HCT116 (cell line): ENCODE data around the gene TIGD2. TPM values are rescaled to one million over a fixed set of nuclear protein-coding genes. Genes with fewer than 3 reads are reported as not detected.

Source experiments
- ATAC-seq: fragments of 200-7000 bp; cut with Tn5 transposase; 2 replicates; pipeline ENCODE4 v1.9.1; 2020; ENCODE audit warnings: mild to moderate bottlenecking, moderate library complexity
- BruUV-seq: library from RNA; stranded (reverse); fragments of 400-500 nt; replicated peaks from 2 replicates; lab custom pipeline; 2021; lab: Mats Ljungman, UMichigan
- CTCF ChIA-PET: fragments of 300-600 bp; sonication (Branson Sonifier 250); formaldehyde crosslinking; loops from one replicate; lab custom pipeline; 2021; ENCODE audit warnings: antibody characterized with exemption; lab: Charles Lee
- POLR2A ChIA-PET: fragments of 300-600, 350-600 bp; sonication (Branson Sonifier 250); formaldehyde crosslinking; loops from one replicate; lab custom pipeline; 2021; ENCODE audit warnings: antibody characterized with exemption; lab: Charles Lee
- RAD21 ChIA-PET, 2 experiments: fragments of 300-600 bp; sonication (Branson Sonifier 250); formaldehyde crosslinking; loops; one replicate each; lab custom pipeline; 2023; ENCODE audit warnings: low total read pairs in 2 of 2; ENCODE audit not compliant: uncharacterized antibody in 2 of 2, unreplicated experiment in 2 of 2, low non-redundant PET in 1 of 2; lab: Charles Lee
- DNase-seq: peaks from one replicate; pipeline ENCODE4 v3.0.0-alpha.2; 2010; ENCODE audit warnings: low read depth, low spot score
- H2AFZ ChIP-seq: fragments of 200-600 bp; shearing (Covaris generic), sonication (generic); 2 replicates; pipeline ENCODE4 v1.6.1; 2017; ENCODE audit warnings: low read depth, mixed run types, mixed read lengths, antibody characterized with exemption, low read length; ENCODE audit not compliant: poor library complexity, severe bottlenecking
- H3K27ac ChIP-seq: 2 replicates; pipeline ENCODE4 v1.5.1; 2012; ENCODE audit warnings: low read depth, low read length
- H3K27me3 ChIP-seq: fragments of 200-600 bp; sonication (generic); 2 replicates; pipeline ENCODE4 v1.6.1; 2016; ENCODE audit warnings: mixed run types, low read length, mixed read lengths; ENCODE audit not compliant: insufficient read depth
- H3K36me3 ChIP-seq, 2 experiments: fragments of 200-500 bp in 1 of 2; fragments of 200-600 bp in 1 of 2; sonication (Bioruptor generic) in 1 of 2; sonication (generic) in 1 of 2; 2 replicates each; pipeline versions ENCODE4 v1.5.1 to v1.6.1; 2014 to 2016; ENCODE audit warnings: low read length in 2 of 2, inconsistent platforms in 1 of 2, mixed read lengths in 1 of 2, mixed run types in 1 of 2; ENCODE audit not compliant: insufficient read depth in 2 of 2, control insufficient read depth in 1 of 2
- H3K4me1 ChIP-seq, 2 experiments: fragments of 200-600 bp in 1 of 2; sonication (generic) in 1 of 2; 2 replicates each; pipeline versions ENCODE4 v1.5.1 to v1.6.1; 2012 to 2017; ENCODE audit warnings: low read length in 2 of 2, inconsistent platforms in 1 of 2, mild to moderate bottlenecking in 1 of 2, mixed read lengths in 1 of 2, mixed run types in 1 of 2, moderate library complexity in 1 of 2; ENCODE audit not compliant: insufficient read depth in 2 of 2, control insufficient read depth in 1 of 2
- H3K4me2 ChIP-seq: fragments of 200-600 bp; sonication (generic); 2 replicates; pipeline ENCODE4 v1.6.1; 2017; ENCODE audit warnings: mixed run types, low read length, mixed read lengths
- H3K4me3 ChIP-seq, 2 experiments: fragments of 200-600 bp in 1 of 2; sonication (generic) in 1 of 2; replicated peaks in 1 of 2; 2 replicates each; pipeline ENCODE4 v1.5.1; 2011 to 2016; ENCODE audit warnings: low read length in 2 of 2, control low read depth in 1 of 2, low read depth in 1 of 2, mild to moderate bottlenecking in 1 of 2, mixed read lengths in 1 of 2, mixed run types in 1 of 2
- H3K79me2 ChIP-seq: fragments of 200-600 bp; sonication (generic); 2 replicates; pipeline ENCODE4 v1.6.1; 2017; ENCODE audit warnings: mild to moderate bottlenecking, mixed run types, low read length, moderate library complexity, mixed read lengths; ENCODE audit not compliant: insufficient read depth
- H3K9ac ChIP-seq: fragments of 200-600 bp; sonication (generic); 2 replicates; pipeline ENCODE4 v1.6.1; 2016; ENCODE audit warnings: low read length, mixed read lengths
- H3K9me2 ChIP-seq: fragments of 200-600 bp; sonication (generic), shearing (Covaris generic); 2 replicates; pipeline ENCODE4 v1.6.1; 2017; ENCODE audit warnings: mixed run types, mild to moderate bottlenecking, moderate library complexity; ENCODE audit not compliant: insufficient read depth
- H3K9me3 ChIP-seq, 2 experiments: fragments of 200-500 bp in 1 of 2; fragments of 200-600 bp in 1 of 2; sonication (Bioruptor generic) in 1 of 2; sonication (generic) in 1 of 2; 2 replicates each; pipeline ENCODE4 v1.6.1; 2014 to 2017; ENCODE audit warnings: low read length in 2 of 2, mixed read lengths in 2 of 2, inconsistent platforms in 1 of 2, low read depth in 1 of 2, mild to moderate bottlenecking in 1 of 2, mixed run types in 1 of 2, moderate library complexity in 1 of 2; ENCODE audit not compliant: control insufficient read depth in 1 of 2, insufficient read depth in 1 of 2
- H4K20me1 ChIP-seq: fragments of 200-600 bp; sonication (generic), shearing (Covaris generic); 2 replicates; pipeline ENCODE4 v1.6.1; 2017; ENCODE audit warnings: mixed run types, mild to moderate bottlenecking, moderate library complexity; ENCODE audit not compliant: insufficient read depth
- CBX3 ChIP-seq: IDR thresholded peaks from 2 replicates; pipeline ENCODE4 v1.6.1; 2012; ENCODE audit warnings: low read depth
- CTCF ChIP-seq, 3 experiments: fragments of 200-600 bp in 1 of 3; sonication (generic) in 1 of 3; IDR thresholded peaks in 2 of 3; conservative IDR thresholded peaks in 1 of 3; 2 replicates each; pipeline ENCODE4 v1.5.1; 2012 to 2017; ENCODE audit warnings: low read depth in 2 of 3, low read length in 2 of 3, antibody characterized with exemption in 1 of 3, borderline replicate concordance in 1 of 3, control low read depth in 1 of 3, mild to moderate bottlenecking in 1 of 3, mixed read lengths in 1 of 3, mixed run types in 1 of 3, moderate library complexity in 1 of 3; ENCODE audit not compliant: insufficient read depth in 1 of 3
- EGR1 ChIP-seq: IDR thresholded peaks from 2 replicates; pipeline ENCODE4 v1.6.1; 2012; ENCODE audit warnings: low read depth
- ELF1 ChIP-seq: IDR thresholded peaks from 2 replicates; pipeline ENCODE4 v1.6.1; 2012; ENCODE audit warnings: low read depth, borderline replicate concordance
- EZH2 ChIP-seq: fragments of 200-600 bp; sonication (generic); IDR thresholded peaks from 2 replicates; pipeline ENCODE4 v1.6.1; 2017; ENCODE audit warnings: antibody characterized with exemption, mixed run types
- FOSL1 ChIP-seq: IDR thresholded peaks from 2 replicates; pipeline ENCODE4 v1.6.1; 2012; ENCODE audit warnings: low read depth
- JUND ChIP-seq: IDR thresholded peaks from 2 replicates; pipeline ENCODE4 v1.6.1; 2012
- POLR2A ChIP-seq: IDR thresholded peaks from 2 replicates; pipeline ENCODE4 v1.7.0; 2011; ENCODE audit warnings: borderline replicate concordance; ENCODE audit not compliant: insufficient read depth, insufficient read length; ENCODE audit errors: extremely low read depth
- SP1 ChIP-seq: IDR thresholded peaks from 2 replicates; pipeline ENCODE4 v1.6.1; 2012; ENCODE audit warnings: low read depth
- TCF7L2 ChIP-seq: IDR thresholded peaks from 2 replicates; pipeline ENCODE4 v1.7.0; 2011; ENCODE audit warnings: borderline replicate concordance, inconsistent platforms; ENCODE audit not compliant: insufficient read depth, insufficient read length; ENCODE audit errors: extremely low read depth
- YY1 ChIP-seq: IDR thresholded peaks from 2 replicates; pipeline ENCODE4 v1.6.1; 2011; ENCODE audit warnings: low read length, low read depth, moderate library complexity, mild to moderate bottlenecking; ENCODE audit not compliant: insufficient replicate concordance; ENCODE audit errors: extremely low read depth
- ZFX ChIP-seq: fragments of 450-650 bp; IDR thresholded peaks from 2 replicates; pipeline ENCODE4 v1.6.1; 2017
- intact Hi-C: fragments of 100-400 bp; cut with micrococcal nuclease; formaldehyde crosslinking; loops from 2 replicates; pipeline ENCODE4 v1.10.0; 2022
- total RNA-seq: library from RNA; stranded (reverse); gene quantifications from one replicate; pipeline ENCODE4 v1.2.1, GENCODE V29; 2021; ENCODE audit not compliant: unreplicated experiment

Gene TIGD2
- total RNA-seq, 1 experiment from 2014 or later, result 10.3 TPM

- Histone ChIP-seq H3K36me3 (no peaks in the 10 kb centered on the region), H3K4me1 (no peaks in the 10 kb centered on the region), H4K20me1 (no peaks in the 10 kb centered on the region), H3K79me2 (no peaks in the 10 kb centered on the region), H2AFZ (no peak overlapping the region), H3K27ac (no peak overlapping the region), H3K4me3 (no peak overlapping the region), H3K9me2 (no peaks in the 10 kb centered on the region), H3K27me3 (no peaks in the 10 kb centered on the region), H3K9ac (no peak overlapping the region), H3K9me3 (no peaks in the 10 kb centered on the region), H3K4me2 (no peak overlapping the region)
- intact Hi-C loops, result no loop called here
- RAD21 ChIA-PET, result no interaction called here
- no TSS peak for BruUV-seq
- CTCF ChIA-PET, result no interaction called here
- DNase-seq (no peak), ATAC-seq (no peak)
- no peak for TF ChIP-seq EGR1
- no peak for TF ChIP-seq ZFX
- TF ChIP-seq CTCF (IDR thresholded peaks at IDR 0.05 in 2 of 3, conservative IDR thresholded peaks at IDR 0.05 in 1 of 3; ENCODE audit: borderline replicate concordance in 1 of 3, insufficient read depth in 1 of 3, low read depth in 2 of 3, low read length in 2 of 3), result no peak
- no peak for TF ChIP-seq POLR2A
- TF ChIP-seq SP1, result no peak
- no peak for TF ChIP-seq TCF7L2
- TF ChIP-seq CBX3, result no peak
- no peak for TF ChIP-seq JUND
- TF ChIP-seq YY1, result no peak
- TF ChIP-seq FOSL1, result no peak
- TF ChIP-seq EZH2, result no peak
- no peak for TF ChIP-seq ELF1
- POLR2A ChIA-PET, result no interaction called here
These were observed 38.4 kb upstream of the TIGD2 start for GRCh38 chr4:89072921-89073320.
